ENCODE data around the gene STK31.
"Not testable (repeated sequence)": the region's sequence is repeated elsewhere in the genome, so short reads cannot be mapped to it uniquely, and the experiment has no call there.

STK31 gene

GRCh38 chr7:23710000-23710399 is at the start of gene STK31:
Gene STK31, plus strand, starts transcription at chr7:23710219. Its CDS starts 67 bp downstream, at chr7:23710286.
- DNase-seq, result no peak

GRCh38 chr7:23661385-23661784 is 48.6 kb upstream of the STK31 start:
- DNase-seq, result no peak

- no peak for DNase-seq
Measured at GRCh38 chr7:23662124-23662983, 47.7 kb upstream of the STK31 start.

GRCh38 chr7:23662984-23663313 is 47.1 kb upstream of the STK31 start:
- DNase-seq, result no peak

- no peak for DNase-seq
Measured at GRCh38 chr7:23664122-23664521, 45.9 kb upstream of the STK31 start.

- DNase-seq, result no peak
Measured at GRCh38 chr7:23672033-23672432, 38.0 kb upstream of the STK31 start.

- peak; percentile 32 to 91 (median 86) for DNase-seq
Measured at GRCh38 chr7:23679898-23680413, 30.1 kb upstream of the STK31 start, which contains the start of gene FAM221A. Gene FAM221A, plus strand, starts transcription at chr7:23680199. Its CDS starts 20 bp downstream, at chr7:23680219.

- peak in 56 of 58 donors; percentile 4 to 74 (median 37) for DNase-seq
Measured at GRCh38 chr7:23680414-23681405, 29.3 kb upstream of the STK31 start.

- DNase-seq, result not testable (repeated sequence)
Measured at GRCh38 chr7:23684041-23684440, 26.0 kb upstream of the STK31 start.

GRCh38 chr7:23685731-23686130 is 24.3 kb upstream of the STK31 start:
- no peak for DNase-seq

GRCh38 chr7:23687011-23687410 is 23.0 kb upstream of the STK31 start:
- no peak for DNase-seq

- DNase-seq, result no peak
Measured at GRCh38 chr7:23689165-23689564, 20.9 kb upstream of the STK31 start.

- no peak for DNase-seq
Measured at GRCh38 chr7:23691320-23691719, 18.7 kb upstream of the STK31 start.

- no peak for DNase-seq
Measured at GRCh38 chr7:23693224-23693623, 16.8 kb upstream of the STK31 start.

GRCh38 chr7:23696916-23697441 is 13.0 kb upstream of the STK31 start:
- peak in 3 of 58 donors; percentile 1 to 4 (median 4) for DNase-seq

GRCh38 chr7:23698822-23699221 is 11.2 kb upstream of the STK31 start:
- DNase-seq, result no peak

GRCh38 chr7:23700046-23700445 is 10.0 kb upstream of the STK31 start:
- no peak for DNase-seq

- no peak for DNase-seq
Measured at GRCh38 chr7:23709081-23709750, 803 bp upstream of the STK31 start.

- peak in 2 of 58 donors; percentile 13 to 43 for DNase-seq
Measured at GRCh38 chr7:23712368-23713284, 2.6 kb downstream of the STK31 start.
